ENCODE results near the gene KLF13. TPM values are rescaled to one million over a fixed set of nuclear protein-coding genes. Genes with fewer than 3 reads are reported as not detected.
A peak's percentile ranks its signal among the peaks of the same experiment; 100 is the strongest.

The KLF13 gene
- total and polyA plus RNA-seq, 10 of the 15 experiments (the other 5 are each of a cell fraction or from before 2014, with no cell fraction given): 20.3 to 109 (median 51.4) TPM

DNA sequence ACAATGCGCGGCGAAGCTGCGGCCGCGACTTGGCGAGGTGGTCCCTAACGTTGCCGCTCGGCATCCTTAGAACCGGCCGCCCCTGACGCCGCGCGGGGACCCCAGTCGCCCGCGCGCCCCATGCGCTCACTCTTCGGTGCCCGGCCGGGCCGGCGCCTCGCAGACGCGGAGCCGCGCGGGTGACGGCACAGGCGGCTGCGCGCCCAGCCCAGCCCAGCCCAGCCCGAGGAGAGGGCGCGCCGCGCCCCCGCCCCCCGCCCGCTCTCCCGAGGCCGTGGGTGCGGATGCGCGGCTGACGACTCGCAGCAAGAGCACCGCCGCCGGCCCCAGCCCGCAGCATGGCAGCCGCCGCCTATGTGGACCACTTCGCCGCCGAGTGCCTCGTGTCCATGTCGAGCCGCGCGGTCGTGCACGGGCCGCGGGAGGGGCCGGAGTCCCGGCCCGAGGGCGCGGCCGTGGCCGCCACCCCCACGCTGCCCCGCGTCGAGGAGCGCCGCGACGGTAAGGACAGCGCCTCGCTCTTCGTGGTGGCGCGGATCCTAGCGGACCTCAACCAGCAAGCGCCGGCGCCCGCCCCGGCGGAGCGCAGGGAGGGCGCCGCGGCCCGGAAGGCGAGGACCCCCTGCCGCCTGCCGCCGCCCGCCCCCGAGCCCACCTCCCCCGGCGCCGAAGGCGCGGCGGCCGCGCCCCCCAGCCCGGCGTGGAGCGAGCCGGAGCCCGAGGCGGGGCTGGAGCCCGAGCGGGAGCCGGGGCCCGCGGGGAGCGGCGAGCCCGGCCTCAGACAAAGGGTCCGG is 437 bp downstream of the KLF13 start:
- H3K27ac ChIP-seq (ENCODE audit: control insufficient read depth, insufficient read depth): peak overlapping the region; percentile 87
- H3K36me3 ChIP-seq (ENCODE audit: control insufficient read depth in 2 of 2, insufficient read depth in 2 of 2, low read length in 1 of 2): peaks cover 2 to 5% of the 10 kb centered on the region in 2 experiments; a peak in 1 of 4 replicates
- intact Hi-C loops (cut with micrococcal nuclease; ENCODE audit: unreplicated experiment): loop anchor here (1.0 to 10.0 kb wide), 11 partner anchors 11 to 422 kb away; partner anchors contain the start of gene FAN1
- ChIA-PET CTCF (interaction anchor here (1.5 to 4.6 kb wide), 5 partner anchors 41 to 161 kb away, joined by 4 to 35 read pairs (median 21); no protein-coding TSS in a partner anchor), RAD21 (ENCODE audit: unreplicated experiment) (interaction anchor here (0.7 to 5.3 kb wide), 18 partner anchors 10 to 161 kb away, joined by 3 to 109 read pairs (median 10); no protein-coding TSS in a partner anchor), POLR2A (interaction anchor here (0.6 to 7.3 kb wide), 12 partner anchors 9 to 112 kb away, joined by 3 to 112 read pairs (median 5); no protein-coding TSS in a partner anchor), SMC1A (ENCODE audit: uncharacterized antibody, unreplicated experiment) (interaction anchor here (0.7 to 5.0 kb wide), 7 partner anchors 19 to 112 kb away, joined by 3 to 83 read pairs (median 23); no protein-coding TSS in a partner anchor)
- DNase-seq (ENCODE audit: low read depth, low spot score) (no peak), ATAC-seq (peak; percentile 12), FAIRE-seq (no peak)
- no peaks in the 10 kb centered on the region for H3K9me3 ChIP-seq (replicated peaks; ENCODE audit: control insufficient read depth, insufficient read depth, low read length)
- H3K4me2 ChIP-seq (ENCODE audit: control insufficient read depth, insufficient read depth): peak overlapping the region; percentile 40; the same call in 1 of the 2 replicates
- H3K79me2 ChIP-seq (ENCODE audit: control insufficient read depth, insufficient read depth, low read length): peaks cover 79% of the 10 kb centered on the region
- WGBS (ENCODE audit: insufficient coverage, insufficient replicate concordance, low lambda C conversion rate, missing lambda C conversion rate): under 1% methylated on average over 72 of the region's 130 CpGs
- no TSS peak for BruUV-seq (replicated peaks)
- H3K27me3 ChIP-seq (replicated peaks in 1 of 2; ENCODE audit: control insufficient read depth in 2 of 2, insufficient read depth in 2 of 2, low read length in 1 of 2): no peaks in the 10 kb centered on the region
- in situ Hi-C loops (cut with MboI): loop anchor here (10.0 to 25.0 kb wide), 3 partner anchors 62 to 1285 kb away; partner anchors contain the start of genes ARHGAP11A and ARHGAP11B
- H3K4me1 ChIP-seq (ENCODE audit: control insufficient read depth, insufficient read depth, low read length): peaks cover 41% of the 10 kb centered on the region
- H3K4me3 ChIP-seq: peak overlapping the region; percentile 73; the same call in 1 of the 2 replicates
- H3K9ac ChIP-seq (ENCODE audit: control insufficient read depth, insufficient read depth, low read length): peak overlapping the region; percentile 80
- peaks cover 4% of the 10 kb centered on the region; the same call in 1 of the 2 replicates for H4K20me1 ChIP-seq (ENCODE audit: control insufficient read depth, insufficient read depth)
- peak overlapping the region; percentile 62; the same call in 1 of the 2 replicates for H2AFZ ChIP-seq (ENCODE audit: control insufficient read depth, low read depth, low read length)
- TF ChIP-seq DPF2 (IDR thresholded peaks at IDR 0.05) (peak; percentile 53), LARP7 (IDR thresholded peaks at IDR 0.05) (peak; percentile 76), NR2F1 (conservative IDR thresholded peaks at IDR 0.05) (peak; percentile 34; the same call in 1 of the 2 replicates), POLR2AphosphoS2 (IDR thresholded peaks at IDR 0.05; ENCODE audit: low read depth, low read length) (peak; percentile 68; the same call in 1 of the 2 replicates), CBX3 (IDR thresholded peaks at IDR 0.05; ENCODE audit: borderline replicate concordance, low read depth) (no peak), IKZF1 (conservative IDR thresholded peaks at IDR 0.05) (peak; percentile 34), KAT2A (conservative IDR thresholded peaks at IDR 0.05; ENCODE audit: control insufficient read depth, low read depth, low read length) (no peak), RUNX3 (IDR thresholded peaks at IDR 0.05; ENCODE audit: low read length) (peak; percentile 54; the same call in 1 of the 2 replicates), CHD1 (IDR thresholded peaks at IDR 0.05; ENCODE audit: low read depth, low read length) (peak; percentile 77; the same call in 1 of the 2 replicates), YY1 (IDR thresholded peaks at IDR 0.05; ENCODE audit: low read depth, low read length) (peak; percentile 18; the same call in 1 of the 2 replicates), NFYB (IDR thresholded peaks at IDR 0.05; ENCODE audit: insufficient read depth, low read depth, low read length) (no peak), SP1 (IDR thresholded peaks at IDR 0.05; ENCODE audit: low read depth, low read length) (no peak), TCF3 (IDR thresholded peaks at IDR 0.05; ENCODE audit: borderline replicate concordance, insufficient read depth, low read depth, low read length) (0 out of 2 replicates have a peak, but pooled peaks have one; percentile 91), ZNF622 (IDR thresholded peaks at IDR 0.05) (no peak), ZNF687 (IDR thresholded peaks at IDR 0.05) (peak; percentile 37; the same call in 1 of the 2 replicates), NFYA (IDR thresholded peaks at IDR 0.05; ENCODE audit: borderline replicate concordance, low read depth, low read length) (no peak), ATF7 (IDR thresholded peaks at IDR 0.05; ENCODE audit: low read depth) (no peak)
- TF ChIP-seq, protein P1, sequence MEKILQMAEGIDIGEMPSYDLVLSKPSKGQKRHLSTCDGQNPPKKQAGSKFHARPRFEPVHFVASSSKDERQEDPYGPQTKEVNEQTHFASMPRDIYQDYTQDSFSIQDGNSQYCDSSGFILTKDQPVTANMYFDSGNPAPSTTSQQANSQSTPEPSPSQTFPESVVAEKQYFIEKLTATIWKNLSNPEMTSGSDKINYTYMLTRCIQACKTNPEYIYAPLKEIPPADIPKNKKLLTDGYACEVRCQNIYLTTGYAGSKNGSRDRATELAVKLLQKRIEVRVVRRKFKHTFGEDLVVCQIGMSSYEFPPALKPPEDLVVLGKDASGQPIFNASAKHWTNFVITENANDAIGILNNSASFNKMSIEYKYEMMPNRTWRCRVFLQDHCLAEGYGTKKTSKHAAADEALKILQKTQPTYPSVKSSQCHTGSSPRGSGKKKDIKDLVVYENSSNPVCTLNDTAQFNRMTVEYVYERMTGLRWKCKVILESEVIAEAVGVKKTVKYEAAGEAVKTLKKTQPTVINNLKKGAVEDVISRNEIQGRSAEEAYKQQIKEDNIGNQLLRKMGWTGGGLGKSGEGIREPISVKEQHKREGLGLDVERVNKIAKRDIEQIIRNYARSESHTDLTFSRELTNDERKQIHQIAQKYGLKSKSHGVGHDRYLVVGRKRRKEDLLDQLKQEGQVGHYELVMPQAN (conservative IDR thresholded peaks at IDR 0.05): peak; percentile 73; the same call in 1 of the 2 replicates
